ENCODE results near the gene SCP2.

- TF ChIP-seq SIN3A (IDR thresholded peaks at IDR 0.05; ENCODE audit: borderline replicate concordance, low read depth, low read length) = no peak
- no peak for TF ChIP-seq MAX (IDR thresholded peaks at IDR 0.05; ENCODE audit: low read depth)
- no peak for TF ChIP-seq REST (IDR thresholded peaks at IDR 0.05; ENCODE audit: low read depth, low read length)
- TF ChIP-seq POLR2AphosphoS5 (IDR thresholded peaks at IDR 0.05; ENCODE audit: low read depth, low read length) = no peak
- no peak for TF ChIP-seq CTCF (IDR thresholded peaks at IDR 0.05)
- TF ChIP-seq RCOR1 (IDR thresholded peaks at IDR 0.05; ENCODE audit: low read length) = no peak
- TF ChIP-seq TAF1 (IDR thresholded peaks at IDR 0.05; ENCODE audit: borderline replicate concordance, low read depth, low read length) = no peak
- no peak for TF ChIP-seq FOSL2 (IDR thresholded peaks at IDR 0.05; ENCODE audit: borderline replicate concordance, low read depth)
- no peak for TF ChIP-seq PBX3 (IDR thresholded peaks at IDR 0.05)
- TF ChIP-seq NRF1 (IDR thresholded peaks at IDR 0.05; ENCODE audit: low read depth, low read length) = no peak
- no peak for TF ChIP-seq NFIC (IDR thresholded peaks at IDR 0.05; ENCODE audit: borderline replicate concordance)
Observed at GRCh38 chr1:52925571-52926005, 1.5 kb upstream of the SCP2 start.

All from SK-N-SH (cell line).